Amniotic stem cell (primary cell): ENCODE data around the gene PLA2G4D.
"Not testable (repeated sequence)": the region's sequence is repeated elsewhere in the genome, so short reads cannot be mapped to it uniquely, and the experiment has no call there.

ENCODE experiments used
- DNase-seq: peaks from one replicate; lab custom pipeline; 2025; lab: John Stamatoyannopoulos, UW

Gene PLA2G4D

GRCh38 chr15:42123546-42123945 lies 29.2 kb upstream of the PLA2G4D start:
- no peak for DNase-seq

DNA sequence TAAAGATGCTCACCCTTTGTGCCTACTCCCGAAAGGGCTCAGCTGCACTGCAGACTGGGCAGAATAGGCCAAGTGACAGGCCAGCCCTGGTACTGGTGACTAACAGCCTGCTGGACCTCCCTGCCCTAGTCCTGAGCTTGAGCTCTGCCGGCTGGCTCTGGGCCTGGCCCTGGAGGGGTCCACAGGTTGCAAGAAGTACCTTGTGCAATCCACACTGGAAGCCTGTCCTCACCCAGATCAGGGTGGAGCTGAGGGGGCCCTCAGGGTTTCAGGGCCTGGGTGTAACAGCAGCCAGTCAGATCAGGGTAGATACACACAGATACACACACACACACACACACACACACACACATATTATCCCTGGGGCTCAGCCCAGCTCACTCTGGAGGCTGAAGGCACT lies 27.3 kb upstream of the PLA2G4D start:
- DNase-seq = no peak

DNA sequence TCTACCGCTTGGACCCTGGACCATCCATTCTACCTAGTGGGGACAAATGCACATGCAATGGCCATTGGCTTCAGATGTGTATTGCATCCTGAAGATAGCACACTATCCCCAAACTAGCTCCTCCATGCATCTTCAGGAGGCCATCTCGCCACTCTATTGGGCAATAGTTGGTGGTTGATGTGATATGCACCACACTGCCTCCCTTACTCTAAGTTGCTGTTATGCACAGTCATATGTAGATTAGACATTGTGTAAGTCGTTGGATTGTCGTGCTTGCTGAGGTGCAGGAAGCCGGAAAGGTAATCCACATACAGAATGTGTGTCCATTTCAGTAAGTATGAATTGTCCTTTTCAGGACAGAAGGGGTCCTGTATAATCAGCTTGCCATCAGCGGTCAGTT lies 26.7 kb upstream of the PLA2G4D start:
- no peak for DNase-seq

DNA sequence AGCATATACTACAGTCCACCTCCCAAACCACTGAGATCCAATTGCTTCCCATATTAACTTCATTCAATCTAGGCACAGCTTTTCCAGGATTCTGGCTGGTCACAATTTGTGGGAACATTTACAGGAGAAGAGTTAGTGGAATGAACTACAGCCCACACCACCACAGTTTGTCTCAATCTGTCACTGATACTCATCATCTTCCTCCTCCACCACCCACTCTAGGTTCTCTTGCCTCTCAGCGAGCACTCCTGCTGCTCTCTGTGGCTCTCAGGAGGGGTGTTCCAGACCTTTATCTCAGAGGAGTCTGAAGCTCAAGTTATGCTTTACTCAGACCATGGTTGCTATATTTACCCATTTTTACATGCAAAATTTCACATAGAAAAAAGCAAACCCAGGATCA lies 25.9 kb upstream of the PLA2G4D start:
- no peak for DNase-seq

DNA sequence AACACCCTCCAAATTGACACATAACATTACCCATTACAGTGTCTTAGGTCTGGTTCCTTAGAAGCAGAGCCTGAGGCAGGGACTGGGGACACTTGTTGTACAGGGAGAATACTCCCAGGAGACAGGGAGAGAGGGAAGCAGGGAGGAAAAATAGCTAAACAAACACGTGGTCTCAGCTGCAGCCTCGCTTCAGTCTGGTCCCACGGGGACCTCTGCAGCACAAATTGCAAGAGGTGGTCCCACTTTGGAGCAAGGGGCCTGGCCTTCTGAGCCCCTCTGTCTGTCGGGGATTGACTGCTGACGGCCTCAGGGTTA lies 25.0 kb upstream of the PLA2G4D start:
- no peak for DNase-seq

DNA sequence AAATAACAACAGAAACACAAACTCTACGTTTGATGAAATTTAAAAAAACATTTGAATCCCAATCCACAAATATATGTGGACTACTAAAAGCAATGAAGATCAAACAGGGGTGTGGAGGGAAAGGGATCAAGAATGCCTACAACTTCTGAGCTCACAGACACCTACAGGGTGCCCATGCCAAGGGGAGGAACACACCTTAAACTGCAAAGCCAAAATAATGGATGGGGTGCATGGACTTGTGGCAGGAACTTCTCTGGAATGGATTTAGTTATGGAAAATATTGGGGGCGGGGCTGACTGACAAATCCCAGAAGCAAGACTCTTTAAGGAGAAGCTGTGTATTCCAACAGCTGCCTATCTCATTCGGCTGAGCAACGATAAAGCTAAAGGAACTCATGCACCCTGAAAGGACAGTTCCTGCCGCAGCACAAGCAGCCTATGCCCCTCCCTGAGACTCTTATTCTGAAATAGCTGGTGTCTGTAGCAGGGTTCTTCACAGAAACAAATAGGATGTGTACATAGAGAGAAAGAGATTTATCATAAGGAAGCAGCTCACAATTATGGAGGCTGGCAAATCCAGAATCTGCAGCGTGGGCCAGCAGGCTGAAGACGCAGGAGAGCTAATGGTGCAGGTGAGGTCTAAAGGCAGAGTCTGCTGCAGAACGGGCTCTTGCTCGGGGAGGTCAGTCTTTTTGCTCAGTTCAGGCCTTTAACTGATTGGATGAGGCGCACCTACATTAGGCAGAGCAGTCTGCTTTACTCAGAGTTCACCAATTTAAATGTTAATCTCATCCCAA lies 24.5 kb upstream of the PLA2G4D start:
- DNase-seq = no peak

DNA sequence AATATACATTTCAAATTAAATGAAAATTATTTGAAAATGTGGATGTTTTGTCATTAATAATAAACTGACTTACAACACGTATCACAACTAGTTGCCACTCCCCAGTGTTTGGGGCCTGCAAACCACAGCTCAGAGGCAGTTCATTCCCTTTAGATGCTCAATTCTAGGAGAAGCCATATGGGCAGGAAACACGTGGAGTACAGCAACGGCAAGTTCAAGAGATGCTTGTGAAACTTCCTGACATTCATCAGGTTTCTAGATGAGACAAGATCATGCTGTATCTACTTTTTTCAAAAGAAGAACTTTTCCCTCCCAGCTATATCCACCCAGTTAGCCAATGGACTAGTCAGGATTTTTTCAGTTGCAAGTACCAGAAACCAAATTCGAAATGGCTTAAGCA lies 17.6 kb upstream of the PLA2G4D start:
- no peak for DNase-seq

- no peak for DNase-seq
These were observed 16.0 kb upstream of the PLA2G4D start for GRCh38 chr15:42110367-42110766.

- DNase-seq = no peak
These were observed 14.4 kb upstream of the PLA2G4D start for GRCh38 chr15:42108806-42109205.

GRCh38 chr15:42108189-42108588 lies 13.8 kb upstream of the PLA2G4D start:
- no peak for DNase-seq

DNA sequence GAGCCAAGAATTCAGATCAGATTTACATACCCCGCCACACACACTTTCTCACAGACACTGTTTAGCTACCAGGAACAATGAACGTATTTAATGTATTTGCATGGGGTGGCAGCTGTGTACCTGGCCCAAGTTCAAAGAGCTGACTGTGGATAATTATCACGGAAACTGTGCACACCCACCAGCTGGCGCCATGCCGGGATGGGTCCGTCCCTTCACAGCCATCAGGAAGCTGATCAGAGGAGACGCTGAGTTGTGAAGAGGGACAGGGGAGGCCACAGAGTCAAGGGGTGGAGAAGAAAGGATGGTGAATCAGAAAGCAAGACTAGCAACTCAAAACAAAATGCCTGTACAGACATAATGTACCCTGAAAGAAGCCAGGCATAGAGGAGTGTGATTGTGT lies 13.1 kb upstream of the PLA2G4D start:
- DNase-seq = no peak

DNA sequence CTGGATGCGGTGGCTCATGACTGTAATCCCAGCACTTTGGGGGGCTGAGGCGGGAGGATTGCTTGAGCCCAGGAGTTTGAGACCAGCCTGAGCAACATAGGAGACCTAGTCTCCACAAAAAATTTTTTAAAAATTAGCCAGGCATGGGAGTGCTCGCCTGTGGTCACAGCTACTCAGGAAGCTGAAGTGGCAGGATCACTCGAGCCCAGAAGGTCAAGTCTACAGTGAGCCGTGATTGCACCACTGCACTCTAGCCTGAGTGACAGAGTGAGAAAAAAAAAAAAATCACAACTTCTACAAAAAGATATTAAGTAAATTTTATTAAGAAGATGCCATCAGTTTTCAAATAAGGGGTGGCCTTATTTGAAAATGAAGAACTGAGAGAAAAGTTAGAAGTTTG lies 11.9 kb upstream of the PLA2G4D start:
- no peak for DNase-seq

- no peak for DNase-seq
These were observed 9.9 kb upstream of the PLA2G4D start for GRCh38 chr15:42104095-42104891.

- DNase-seq = no peak
These were observed 8.4 kb upstream of the PLA2G4D start for GRCh38 chr15:42102646-42103235.

DNA sequence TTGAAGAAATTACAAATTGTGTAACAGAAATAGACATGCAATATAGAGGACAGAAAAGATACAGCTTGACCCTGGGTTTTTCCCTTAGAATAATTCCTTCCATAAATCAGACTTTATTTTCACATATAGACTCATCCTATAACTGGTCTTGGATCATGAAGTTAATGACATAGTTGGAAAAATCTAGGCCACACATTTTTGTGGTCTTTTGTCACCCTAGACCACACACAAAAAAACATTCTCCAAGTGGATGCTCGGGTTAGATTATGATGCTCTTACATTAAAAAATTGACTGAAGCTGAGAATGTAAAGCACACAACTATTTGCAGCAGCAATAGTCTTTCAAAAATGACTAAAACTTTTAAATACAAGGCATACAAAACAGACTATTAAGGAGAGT lies 7.5 kb upstream of the PLA2G4D start:
- DNase-seq = no peak

DNA sequence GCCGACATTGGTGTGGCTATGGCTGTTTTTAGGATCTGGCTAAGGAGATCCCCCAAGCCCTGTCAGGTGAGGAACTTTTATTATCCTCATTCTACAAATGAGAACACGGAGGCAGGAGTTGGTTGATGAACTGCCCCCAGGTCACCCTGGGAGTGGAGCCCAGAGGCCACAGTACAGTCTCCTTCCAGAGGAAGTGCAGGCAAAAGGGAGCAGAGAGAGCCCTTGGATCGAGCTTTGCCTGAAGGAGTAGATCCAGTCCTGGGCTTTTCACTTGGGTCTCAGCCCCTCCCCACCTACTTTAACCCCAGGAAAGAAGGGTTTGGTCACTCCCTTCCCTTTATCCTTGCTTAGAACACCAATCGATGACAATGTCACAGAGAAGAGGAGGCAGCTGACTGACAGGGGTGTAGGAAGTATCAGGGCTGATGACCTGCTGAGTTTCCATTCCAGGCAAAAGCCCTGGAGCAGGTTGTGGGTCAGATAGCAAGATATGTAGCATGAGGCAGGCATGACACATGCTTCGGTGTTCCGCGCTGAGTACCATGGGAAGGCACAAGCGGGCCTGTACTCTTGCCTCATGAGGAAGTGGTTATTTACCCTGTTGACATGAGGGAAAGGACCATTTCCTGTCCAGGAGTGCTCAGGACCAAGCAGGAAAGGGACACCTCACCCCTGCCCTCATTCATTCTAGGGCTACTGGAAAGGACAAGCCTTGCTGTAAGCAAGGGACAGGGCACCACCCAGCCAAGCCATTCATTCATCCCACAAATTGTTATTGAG lies 5.8 kb upstream of the PLA2G4D start:
- no peak for DNase-seq

DNA sequence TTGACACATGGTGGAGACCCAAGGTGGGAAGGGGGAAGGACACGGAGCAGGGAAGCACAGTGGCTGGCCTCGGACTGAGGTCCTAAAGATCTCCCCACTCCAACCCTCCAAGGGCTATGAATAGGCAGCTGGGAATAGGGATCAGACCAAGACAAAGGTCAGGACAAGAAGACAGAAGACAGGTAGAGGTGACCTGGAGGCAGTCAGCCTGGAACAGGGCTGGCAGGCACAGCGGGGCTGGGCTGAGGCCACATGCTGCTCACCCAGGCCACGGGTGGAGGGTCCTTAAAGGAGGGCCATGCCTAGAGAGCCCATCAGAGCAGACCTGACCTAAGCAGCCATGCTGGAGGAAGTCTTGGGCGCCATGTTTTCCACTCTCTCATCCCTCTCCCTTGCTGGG lies 2.7 kb upstream of the PLA2G4D start:
- DNase-seq = no peak

DNA sequence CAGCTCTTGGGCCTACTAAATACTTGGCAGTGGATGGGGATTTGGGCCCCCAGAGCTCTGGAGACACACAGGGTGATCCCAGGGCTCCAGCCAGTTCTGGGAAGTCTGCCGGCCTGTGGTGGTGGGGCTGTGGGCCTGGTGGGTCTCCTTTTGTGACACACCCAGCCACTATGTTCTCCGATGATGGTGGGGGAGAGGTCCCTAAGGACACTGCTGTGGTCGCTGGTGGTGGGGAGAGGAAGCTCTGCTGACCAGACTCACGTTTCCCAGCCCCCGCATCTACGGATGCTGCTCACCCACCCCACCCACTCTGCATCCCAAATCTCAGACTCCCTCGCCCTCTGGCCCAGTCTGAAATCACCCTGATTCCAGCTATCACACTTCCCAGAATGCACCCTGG lies 396 bp downstream of the PLA2G4D start:
- no peak for DNase-seq

GRCh38 chr15:42092398-42093318 lies 1.7 kb downstream of the PLA2G4D start:
- DNase-seq = no peak

DNA sequence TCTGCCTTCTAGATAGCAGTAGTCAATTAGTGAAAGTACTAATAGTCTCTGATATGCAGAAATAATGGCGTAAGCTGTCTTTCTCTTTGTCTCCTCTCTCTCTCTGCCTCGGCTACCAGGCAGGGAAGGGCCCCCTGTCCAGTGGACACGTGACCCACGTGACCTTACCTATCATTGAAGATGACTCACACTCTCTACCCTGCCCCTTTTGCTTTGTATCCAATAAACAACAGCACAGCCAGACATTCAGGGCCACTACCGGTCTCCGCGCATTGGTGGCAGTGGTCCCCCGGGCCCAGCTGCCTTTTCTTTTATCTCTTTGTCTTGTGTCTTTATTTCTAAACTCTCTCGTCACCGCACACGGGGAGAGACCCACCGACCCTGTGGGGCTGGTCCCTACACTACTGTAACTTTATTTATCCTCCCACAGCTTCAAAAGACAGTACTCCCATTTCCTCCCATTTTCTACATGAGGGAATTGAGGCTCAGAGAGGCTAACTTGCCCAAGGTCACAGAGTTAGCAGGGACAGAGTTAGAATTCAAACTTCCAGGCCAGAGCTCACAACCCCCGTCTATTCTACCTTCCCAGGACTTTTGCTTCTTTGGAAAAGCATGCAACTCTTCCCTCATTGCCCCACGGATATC lies 2.5 kb downstream of the PLA2G4D start:
- DNase-seq = not testable (repeated sequence)

DNA sequence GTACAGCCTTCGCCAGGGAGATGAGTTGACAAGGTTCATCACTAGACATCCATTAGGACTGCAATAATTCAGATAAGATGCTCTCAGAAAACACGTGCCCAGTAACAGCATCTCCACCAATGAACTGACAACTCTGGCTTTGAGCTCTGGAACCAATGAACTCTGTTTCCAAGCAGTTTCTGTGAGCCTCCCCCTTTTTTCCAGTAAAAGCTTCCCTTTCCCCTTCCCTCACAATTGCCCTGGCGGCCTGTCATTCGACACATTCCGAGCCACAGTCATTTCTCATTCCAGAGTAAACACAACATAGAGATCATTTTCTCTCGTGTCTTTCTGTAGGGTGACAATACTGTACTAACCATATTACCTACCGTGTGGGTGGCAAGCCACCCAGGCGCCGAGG lies 3.6 kb downstream of the PLA2G4D start:
- DNase-seq = no peak
